HG02610 (cell line): ENCODE measurements around the gene IQGAP3.
A peak's percentile ranks its signal among the peaks of the same experiment; 100 is the strongest.
"Not testable (repeated sequence)": the region's sequence is repeated elsewhere in the genome, so short reads cannot be mapped to it uniquely, and the experiment has no call there.

ENCODE experiments used
- ATAC-seq: cut with Tn5 transposase; IDR thresholded peaks from one replicate; pipeline ENCODE4 v1.9.1; 2021; ENCODE audit warnings: mild to moderate bottlenecking, moderate library complexity; ENCODE audit not compliant: unreplicated experiment

IQGAP3 gene, protein sequence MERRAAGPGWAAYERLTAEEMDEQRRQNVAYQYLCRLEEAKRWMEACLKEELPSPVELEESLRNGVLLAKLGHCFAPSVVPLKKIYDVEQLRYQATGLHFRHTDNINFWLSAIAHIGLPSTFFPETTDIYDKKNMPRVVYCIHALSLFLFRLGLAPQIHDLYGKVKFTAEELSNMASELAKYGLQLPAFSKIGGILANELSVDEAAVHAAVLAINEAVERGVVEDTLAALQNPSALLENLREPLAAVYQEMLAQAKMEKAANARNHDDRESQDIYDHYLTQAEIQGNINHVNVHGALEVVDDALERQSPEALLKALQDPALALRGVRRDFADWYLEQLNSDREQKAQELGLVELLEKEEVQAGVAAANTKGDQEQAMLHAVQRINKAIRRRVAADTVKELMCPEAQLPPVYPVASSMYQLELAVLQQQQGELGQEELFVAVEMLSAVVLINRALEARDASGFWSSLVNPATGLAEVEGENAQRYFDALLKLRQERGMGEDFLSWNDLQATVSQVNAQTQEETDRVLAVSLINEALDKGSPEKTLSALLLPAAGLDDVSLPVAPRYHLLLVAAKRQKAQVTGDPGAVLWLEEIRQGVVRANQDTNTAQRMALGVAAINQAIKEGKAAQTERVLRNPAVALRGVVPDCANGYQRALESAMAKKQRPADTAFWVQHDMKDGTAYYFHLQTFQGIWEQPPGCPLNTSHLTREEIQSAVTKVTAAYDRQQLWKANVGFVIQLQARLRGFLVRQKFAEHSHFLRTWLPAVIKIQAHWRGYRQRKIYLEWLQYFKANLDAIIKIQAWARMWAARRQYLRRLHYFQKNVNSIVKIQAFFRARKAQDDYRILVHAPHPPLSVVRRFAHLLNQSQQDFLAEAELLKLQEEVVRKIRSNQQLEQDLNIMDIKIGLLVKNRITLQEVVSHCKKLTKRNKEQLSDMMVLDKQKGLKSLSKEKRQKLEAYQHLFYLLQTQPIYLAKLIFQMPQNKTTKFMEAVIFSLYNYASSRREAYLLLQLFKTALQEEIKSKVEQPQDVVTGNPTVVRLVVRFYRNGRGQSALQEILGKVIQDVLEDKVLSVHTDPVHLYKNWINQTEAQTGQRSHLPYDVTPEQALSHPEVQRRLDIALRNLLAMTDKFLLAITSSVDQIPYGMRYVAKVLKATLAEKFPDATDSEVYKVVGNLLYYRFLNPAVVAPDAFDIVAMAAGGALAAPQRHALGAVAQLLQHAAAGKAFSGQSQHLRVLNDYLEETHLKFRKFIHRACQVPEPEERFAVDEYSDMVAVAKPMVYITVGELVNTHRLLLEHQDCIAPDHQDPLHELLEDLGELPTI (N-terminal part only)

DNA sequence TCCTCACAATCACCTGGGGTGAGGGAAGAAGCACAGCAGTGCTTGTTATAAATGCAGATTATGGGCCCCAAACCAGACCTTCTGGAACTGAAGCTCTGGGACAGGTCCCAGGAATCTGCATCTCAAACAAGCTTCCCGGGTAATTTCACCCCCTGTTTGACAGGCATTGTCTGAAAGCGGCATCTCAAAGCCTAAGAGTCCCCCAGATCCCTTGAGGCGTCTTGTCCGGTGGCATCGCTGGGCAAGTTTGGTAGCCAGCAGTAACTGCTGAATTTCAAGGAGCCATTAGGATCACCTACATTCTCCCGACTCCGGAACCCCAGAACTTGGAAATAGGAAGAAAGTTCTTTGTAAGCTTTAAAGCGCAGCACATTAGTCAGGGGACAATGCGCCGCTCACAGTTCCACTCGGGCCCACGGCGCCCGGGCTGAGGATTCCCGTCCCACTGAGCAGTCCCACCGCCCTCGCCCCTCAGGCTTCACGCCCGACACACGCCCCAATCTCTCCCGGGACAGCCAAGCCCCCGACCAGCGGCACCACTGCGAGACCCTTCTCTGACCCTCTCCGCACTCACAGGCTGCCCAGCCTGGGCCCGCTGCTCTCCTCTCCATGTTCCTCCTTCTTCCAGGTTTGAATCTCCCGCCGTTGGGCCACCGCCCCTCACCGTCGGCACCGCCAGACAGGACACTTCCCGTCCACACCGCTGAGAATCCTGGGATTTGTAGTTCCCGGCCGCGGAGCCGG lies at the start of gene IQGAP3:
TSS of gene IQGAP3 (minus strand) at position 647 of the 744 bp plus-strand sequence. CDS start at position 611, 36 bp downstream.
- ATAC-seq, result peak; percentile 81

DNA sequence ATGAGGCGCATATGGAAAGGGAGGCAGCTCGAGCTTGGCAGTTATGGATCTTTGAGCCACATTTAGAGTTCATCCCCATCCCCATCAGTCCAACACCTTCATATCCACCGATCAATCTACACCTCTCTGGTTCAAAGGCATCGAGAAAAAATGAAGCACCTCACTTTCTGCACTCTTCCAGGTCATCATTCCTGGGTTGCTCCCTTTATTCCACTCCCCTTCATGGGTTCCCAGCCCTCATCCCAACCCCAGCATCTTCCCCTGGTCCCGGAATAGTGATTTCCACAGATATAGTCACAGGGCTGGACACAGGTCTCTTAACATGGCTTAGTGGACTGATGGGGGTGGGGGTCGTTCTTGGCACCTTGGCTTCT lies 47.2 kb upstream of the IQGAP3 start:
- no peak for ATAC-seq

DNA sequence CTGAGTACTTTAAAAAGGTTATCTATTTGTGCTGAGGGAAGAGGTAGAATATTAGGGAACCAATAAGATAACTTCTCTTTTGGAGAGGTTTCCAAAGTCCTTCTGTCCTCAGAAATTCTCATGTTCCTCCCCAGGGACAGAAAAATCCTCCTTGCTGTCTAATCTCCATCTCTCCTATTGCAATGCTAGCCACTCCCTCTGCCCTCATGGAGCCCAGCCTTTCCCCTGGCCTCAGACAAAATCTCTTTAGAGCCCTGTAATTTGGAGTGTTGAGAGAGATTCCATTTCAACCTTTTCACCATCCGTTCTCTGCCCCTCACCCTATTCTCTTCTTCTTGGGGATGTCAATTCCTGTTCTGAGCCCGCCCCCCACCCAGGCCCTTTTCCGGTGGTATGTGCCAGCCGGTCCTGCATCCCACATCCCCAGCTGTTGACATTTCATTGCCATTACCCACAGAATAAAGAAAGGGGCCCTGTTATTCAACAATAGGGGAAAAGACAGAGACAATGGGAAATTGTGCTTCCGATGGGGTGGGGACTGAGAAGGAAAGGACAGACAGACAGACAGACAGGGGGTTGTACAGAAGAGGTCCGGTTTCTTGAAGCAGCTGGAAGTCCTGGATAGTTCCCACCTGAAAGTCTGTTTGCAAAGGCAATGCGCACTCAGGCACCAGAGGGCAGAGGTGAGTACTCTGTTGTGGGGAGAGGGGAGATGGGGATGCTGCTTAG lies 46.7 kb upstream of the IQGAP3 start, which contains the start of gene HAPLN2:
TSS of gene HAPLN2 (plus strand) at position 563 of the 729 bp plus-strand sequence. CDS start 4,076 bp downstream, outside the sequence.
- no peak for ATAC-seq

DNA sequence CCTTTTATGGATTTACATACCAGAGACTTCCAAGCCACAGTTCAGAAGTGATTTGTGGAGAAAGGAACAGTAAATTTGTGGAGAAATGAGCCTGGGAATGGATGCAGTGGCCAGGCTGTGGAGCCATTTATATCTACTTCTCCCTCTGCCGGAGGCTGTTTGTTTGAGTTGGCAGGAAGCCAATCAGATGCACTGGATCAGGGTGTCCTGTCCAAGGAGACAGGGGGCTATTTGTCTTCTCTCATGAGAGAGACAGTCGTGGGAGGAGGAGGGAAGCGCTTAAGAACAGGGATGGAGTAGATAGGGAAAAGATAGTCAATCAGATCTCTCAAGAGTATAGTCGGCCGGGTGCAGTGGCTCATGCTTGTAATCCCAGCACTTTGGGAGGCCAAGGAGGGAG lies 44.1 kb upstream of the IQGAP3 start:
- no peak for ATAC-seq

DNA sequence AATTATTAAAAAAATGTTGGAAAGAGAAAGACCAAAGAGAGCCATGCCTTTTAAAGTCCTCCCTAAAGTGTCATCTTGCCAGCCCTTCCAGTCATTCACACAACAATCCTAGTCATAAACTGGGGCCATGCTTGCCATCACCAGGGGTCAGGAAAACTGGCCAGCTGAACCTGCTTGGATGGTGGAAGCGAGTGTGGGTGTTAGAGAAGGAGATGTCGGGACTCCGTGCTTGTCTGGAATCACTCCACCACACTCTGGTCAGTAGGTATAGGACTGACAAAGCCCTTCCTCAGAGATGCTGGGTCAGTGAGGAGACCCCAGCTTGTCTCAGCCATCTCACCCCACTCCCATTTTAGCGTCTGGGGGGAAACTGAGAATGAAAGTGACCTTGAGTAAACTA lies 43.6 kb upstream of the IQGAP3 start:
- ATAC-seq, result no peak

DNA sequence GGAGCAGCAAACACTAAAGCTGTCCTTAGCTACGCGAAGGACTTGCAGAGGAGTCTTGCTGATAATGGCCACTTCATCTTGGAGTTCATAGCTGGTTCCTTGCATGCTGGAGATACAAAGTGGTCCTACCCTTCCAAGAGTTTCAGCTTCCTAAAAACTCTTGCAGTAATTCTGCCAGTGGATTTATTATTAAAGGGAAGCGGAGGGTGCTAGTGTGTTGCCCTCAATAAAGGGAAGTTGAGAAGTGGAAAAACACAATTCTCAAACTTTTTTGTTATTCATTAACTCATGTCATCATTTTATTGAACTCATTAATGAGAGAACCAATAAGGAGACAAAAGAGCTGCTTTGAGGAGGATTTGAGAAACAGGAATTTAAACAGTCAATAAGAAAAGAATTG lies 40.3 kb upstream of the IQGAP3 start:
- ATAC-seq, result no peak

DNA sequence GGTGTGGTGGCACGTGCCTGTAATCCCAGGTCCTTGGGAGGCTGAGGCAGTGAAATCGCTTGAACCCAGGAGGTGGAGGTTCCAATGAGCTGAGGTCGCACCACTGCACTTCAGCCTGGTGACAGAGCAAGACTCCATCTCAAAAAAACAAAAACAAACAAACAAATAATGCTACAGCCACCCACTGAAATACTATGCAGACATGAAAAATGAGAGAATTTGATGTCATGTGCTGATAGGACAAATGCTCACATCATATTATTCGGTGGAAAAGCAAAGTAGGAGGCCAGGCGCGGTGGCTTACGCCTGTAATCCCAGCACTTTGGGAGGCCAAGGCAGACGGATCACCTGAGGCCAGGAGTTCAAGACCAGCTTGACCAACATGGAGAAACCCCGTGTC lies 37.7 kb upstream of the IQGAP3 start:
- ATAC-seq, result not testable (repeated sequence)

DNA sequence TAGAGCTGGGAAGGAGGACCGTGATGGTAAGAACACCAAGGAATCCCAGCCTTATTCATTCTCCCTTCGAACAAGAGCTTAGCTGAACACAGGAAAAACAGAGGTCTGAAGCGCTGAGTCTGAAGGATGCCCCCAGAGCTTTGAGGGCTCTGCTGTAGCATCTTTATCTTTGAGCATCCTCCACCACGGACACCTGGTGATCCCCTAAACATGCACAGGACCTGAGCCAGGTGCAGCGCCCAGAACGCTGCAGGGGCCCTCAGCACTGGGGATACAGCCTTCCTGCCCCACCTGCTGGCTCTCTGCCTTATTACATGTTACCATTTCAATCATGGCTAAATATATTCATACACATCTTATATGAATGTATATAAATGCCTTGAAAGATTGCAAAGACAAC lies 36.6 kb upstream of the IQGAP3 start:
- peak; percentile 40 for ATAC-seq

DNA sequence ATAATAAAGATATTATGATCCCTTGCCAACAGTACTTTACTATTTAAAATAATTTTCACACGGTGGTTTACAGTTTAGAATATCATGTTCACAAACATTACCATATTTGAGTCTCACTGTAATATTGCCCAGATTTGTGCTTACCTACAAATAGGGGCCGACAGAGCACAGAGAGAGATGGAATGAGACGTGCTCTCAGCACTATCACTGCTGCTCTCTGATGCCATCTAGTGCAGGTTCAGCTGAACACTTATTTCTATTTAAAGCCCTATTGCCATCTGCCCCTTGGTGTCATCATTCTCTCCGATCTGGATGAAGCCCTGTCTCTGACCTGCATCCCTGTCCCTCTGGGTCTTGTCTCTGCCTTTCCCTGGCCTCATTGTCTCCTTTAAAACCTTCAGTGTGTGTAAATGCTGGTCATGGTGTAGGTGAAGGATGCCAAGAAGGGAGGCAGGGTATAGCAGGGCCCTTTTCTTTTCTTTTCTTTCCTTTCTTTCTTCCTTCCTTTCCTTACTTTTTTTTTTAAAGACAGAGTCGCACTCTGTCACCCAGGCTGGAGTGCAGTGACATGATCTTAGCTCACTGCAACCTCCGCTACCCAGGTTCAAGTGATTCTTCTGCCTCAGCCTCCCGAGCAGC lies 35.8 kb upstream of the IQGAP3 start:
- peak; percentile 75 for ATAC-seq

DNA sequence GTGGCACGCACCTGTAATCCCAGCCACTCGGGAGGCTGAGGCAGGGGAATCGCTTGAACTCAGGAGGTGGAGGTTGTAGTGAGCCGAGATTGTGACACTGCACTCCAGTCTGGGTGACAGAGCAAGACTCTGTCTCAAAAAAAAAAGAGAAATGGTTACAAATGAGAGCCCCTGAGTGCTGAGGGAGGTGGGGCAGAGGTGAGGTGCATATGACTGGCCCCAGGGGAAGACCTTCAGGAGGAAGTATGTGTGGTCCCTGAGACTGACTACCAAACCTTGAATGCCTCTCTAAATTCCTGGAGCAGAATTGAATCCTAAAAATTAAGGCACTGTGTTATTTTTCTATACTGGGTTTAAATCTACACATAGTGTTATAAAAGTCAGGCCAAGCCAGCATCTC lies 35.0 kb upstream of the IQGAP3 start:
- ATAC-seq, result not testable (repeated sequence)

DNA sequence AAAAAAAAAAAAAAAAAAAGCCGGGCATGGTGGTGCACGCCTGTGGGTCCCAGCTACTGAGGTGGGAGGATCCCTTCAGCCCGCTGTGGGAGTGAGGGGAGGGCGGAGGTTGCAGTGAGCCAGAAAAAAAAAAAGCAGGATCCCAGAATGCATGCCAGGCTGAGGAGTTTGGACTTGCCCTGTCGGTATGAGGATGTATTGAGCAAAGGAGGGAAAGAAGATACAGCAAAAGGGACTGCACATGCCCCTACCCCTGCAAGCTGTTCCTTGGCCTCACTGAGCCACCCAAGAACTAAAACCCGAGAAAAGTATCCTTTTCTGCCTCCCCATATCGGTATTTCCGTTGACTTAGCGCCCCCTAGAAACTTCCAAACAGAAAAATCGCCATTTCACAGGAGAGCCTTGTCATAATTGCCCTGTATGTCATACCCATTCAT lies 30.2 kb upstream of the IQGAP3 start:
- ATAC-seq, result no peak

DNA sequence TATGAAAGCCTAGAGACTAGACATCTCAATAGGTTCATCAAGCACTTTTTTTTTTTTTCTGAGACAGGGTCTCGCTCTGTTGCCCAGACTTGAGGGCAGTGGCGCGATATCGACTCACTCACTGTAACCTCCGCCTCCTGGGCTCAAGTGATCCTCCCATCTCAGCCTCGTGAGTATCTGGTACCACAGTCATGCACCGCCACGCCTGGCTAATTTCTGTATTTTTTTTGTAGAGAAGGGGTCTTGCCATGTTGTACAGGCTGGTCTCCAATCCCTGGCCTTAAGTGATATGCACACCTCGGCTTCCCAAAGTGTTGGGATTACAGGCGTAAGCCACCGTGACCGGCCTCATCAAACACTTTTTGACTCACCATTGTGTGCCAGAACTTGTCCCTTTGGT lies 29.5 kb upstream of the IQGAP3 start:
- no peak for ATAC-seq

DNA sequence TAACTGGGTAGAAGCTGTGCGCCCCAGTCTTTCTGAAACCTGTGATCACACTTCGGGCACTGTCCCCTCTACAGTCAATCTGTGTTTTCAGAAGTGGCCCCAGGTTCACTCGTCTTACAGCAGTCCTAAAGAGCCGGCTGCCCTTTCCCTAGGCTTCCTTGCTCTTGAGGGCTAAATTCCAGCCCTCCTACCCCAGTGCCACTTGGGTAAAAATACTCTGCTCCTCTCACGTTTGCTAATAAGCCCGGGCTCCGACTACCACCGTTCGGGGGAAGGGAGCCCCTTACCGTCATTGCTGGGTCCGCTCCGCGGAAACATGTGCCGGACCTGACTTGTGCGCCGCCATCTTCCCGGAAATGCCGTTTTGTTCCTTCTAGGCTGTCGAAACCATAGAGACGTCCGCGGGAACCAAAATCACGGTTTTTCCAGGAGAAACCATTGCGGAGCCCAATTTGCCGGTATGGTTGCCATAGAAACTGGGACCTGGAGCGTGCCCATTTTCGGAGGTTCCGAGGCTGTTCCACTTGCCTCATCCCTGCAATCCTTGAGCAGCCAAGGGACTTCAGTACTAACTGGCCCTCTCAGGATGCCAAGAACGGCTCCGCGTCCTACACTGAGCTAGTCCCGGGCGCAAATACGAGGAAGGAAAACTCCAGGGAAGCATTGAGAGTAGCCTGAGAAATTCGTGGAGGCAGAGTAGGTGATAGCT lies 28.9 kb upstream of the IQGAP3 start, which contains the start of gene GPATCH4:
TSS of gene GPATCH4 (minus strand) at position 358 of the 709 bp plus-strand sequence.
- peak; percentile 53 for ATAC-seq

DNA sequence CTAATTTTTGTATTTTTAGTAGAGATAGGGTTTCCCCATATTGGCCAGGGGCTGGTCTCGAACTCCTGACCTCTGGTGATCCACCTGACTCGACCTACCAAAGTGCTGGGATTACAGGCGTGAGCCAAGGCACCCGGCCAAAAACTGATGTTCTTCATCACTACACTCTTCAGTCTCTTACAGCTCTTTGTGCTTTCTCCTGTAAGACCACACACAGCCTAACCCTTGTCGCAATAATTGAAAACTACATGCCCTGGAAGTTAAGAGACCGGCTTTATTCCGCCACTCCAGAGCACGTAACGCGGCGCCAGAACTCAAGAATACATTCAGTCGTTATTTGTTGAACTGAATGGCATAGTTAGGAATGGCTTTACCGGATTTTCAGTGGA lies 28.4 kb upstream of the IQGAP3 start:
- ATAC-seq, result peak; percentile 7

DNA sequence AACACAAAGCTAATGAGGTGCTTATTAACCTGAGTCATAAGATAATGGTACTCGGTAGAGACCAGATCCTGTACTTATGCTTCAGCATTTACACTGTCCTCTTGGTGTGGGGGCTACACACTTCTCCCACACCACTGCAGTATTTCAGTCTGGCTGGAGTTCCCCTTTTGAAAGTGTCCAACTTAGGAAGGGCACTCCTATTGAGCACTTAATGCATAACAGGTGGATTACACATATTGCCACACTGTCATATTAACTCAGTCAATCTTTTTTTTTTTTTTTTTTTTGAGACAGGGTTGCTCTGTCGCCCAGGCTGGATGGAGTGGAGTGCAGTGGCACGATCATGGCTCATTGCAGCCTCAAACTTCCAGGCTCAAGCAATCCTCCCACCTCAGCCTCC lies 27.4 kb upstream of the IQGAP3 start:
- ATAC-seq, result no peak

DNA sequence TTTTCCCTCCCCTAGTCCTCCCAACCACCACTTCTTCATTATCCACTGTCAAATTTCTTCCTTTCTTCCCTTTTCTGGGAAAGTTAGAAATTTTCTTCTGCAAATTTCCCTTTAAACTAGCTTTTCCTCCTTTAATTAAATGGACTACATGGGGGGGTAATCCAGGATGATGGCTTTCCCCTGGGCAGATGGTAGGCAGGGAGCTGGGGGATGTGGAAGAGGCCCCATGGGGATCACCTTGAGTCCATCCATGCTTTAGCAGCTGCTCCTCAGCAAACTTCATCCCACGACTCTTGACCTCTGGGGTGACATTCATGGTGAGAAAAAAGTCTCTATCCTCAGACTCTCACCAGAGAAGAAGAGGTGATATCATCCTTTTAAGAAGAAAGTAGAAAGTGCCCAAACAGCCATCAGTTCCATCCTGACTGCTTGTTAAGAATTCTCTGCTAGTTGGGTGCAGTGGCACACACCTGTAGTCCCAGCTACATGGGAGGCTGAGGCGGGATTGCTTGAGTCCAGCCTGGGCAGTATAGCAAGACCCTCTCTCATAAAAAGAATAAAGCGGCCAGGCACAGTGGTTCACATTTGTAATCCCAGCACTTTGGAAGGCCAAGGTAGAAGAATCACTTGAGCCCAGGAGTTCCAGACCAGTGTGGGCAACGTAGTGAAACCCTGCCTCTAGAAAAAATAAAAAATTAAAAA lies 26.5 kb upstream of the IQGAP3 start:
- no peak for ATAC-seq

DNA sequence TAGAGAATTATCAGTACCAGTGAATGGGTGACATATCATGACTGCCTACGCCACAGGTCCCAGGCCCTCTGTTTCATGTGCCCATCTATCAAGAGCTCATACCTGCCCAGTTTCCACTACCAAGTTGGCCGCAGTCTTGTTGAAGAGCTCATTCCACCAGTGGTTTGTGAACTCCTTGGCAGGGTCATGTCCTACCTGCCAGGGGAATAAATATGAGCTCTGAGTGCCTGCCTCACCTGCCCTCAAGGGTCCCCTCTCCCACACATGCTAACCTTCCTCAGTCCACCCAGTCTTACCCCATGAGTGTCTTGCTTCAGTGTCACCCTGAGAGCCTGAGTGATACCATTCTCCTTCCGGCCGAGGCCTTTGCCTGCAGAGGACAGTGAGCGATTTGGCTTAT lies 25.8 kb upstream of the IQGAP3 start:
- no peak for ATAC-seq

DNA sequence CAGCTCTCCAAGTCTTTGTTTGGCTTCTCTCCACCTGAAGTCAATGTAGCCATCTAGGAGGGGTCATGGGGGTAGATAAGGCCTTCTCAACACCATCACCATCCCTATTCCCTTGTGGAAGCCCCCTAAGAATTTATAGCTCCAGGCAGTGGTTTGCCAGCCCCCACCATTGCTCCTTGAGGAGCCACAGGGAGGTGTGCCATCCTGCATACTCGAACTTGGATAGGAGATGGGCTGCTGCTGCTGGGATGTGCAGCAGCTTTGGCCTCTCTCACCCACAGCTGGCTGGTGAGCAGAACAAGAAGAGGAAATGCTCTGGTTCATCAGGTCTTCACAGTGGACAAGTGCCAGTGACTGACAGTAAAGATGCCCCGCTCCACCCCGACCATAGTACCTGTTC lies 24.1 kb upstream of the IQGAP3 start:
- no peak for ATAC-seq
